DMS 273 treated with DMSO at 0.1 percent for 48 hours (cell line): ENCODE results near the gene HENMT1.
"Not testable (repeated sequence)": the region's sequence is repeated elsewhere in the genome, so short reads cannot be mapped to it uniquely, and the experiment has no call there.

Experiments used
- DNase-seq: peaks from one replicate; lab custom pipeline; 2025; lab: John Stamatoyannopoulos, UW

The HENMT1 gene

DNA sequence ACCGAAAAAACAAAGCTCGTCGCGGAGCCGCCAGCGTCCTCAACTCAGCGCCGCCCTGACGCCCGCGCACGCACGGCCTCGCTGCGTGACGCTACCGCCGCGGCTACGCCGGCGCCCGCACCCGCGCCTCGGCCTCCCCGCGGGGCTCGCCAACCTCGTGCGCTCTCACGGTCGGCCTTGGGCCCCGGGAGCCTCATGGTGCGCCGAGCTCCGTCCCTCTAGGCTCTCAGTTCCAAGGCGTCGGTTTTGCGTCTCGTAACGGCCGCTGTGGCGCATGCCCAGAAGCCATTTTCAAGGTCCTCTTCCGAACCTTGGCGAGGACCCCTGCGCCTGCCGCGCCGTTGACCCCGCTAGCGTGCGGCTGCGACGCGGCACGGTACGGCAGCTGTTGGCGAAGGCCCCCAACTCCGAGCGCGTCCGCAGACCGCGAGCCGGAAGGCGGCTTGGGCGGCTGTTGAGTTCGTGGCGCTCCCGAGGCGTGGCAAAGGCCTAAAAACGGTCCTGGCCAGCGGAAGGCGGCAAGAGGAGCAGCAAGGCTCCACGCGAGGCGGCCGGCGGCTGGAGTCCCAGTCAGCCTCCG is at the start of gene HENMT1:
Gene HENMT1 (minus strand): TSS at position 64 of the 580 bp plus-strand sequence. CDS start 1,209 bp downstream, outside the sequence.
- DNase-seq: peak; percentile 21

DNA sequence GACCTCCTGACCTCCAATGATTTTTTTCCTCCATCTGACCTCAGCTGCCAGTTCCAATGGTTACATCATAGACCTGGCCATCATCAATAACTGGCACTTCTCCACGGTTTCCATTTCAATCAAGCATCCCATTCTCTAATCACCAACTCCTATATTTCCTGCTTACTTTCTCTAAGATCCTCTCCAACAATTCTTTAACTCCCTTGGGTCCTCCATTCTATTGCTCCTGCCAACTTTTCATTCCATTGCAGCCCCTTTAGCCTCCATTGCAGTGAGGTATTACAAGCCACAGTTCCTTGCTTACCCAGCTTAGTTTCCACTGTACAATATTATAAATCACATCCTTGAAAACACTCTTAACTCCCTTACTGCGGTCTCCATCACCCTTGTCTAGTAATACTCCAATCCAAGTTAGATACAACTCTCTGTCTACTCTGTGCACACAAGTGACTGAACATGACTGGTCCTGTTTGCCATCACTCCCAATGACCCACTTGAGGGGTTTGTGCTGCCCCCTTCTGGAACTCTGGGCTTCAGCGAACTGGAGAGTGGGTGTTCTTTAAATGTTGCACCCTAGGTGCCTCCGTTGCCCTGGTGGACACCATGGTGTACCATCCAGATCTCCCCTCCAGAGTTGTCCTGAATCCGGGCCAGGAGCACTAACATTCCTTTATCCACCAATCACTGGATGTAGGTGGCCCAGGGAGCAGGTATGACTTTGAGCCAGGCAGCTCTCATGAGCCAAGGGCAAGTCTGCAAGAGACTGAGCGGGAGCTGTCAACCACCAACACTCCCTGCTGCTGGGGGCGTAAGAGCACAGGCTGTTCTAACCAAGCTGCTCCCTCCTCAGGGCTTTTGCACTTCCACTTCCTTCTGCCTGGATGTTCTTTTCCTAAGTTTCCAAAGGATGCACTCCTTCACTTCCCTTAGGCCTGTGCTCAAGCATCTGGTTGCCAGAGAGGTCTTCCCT is 48.1 kb upstream of the HENMT1 start:
- DNase-seq: no peak

DNA sequence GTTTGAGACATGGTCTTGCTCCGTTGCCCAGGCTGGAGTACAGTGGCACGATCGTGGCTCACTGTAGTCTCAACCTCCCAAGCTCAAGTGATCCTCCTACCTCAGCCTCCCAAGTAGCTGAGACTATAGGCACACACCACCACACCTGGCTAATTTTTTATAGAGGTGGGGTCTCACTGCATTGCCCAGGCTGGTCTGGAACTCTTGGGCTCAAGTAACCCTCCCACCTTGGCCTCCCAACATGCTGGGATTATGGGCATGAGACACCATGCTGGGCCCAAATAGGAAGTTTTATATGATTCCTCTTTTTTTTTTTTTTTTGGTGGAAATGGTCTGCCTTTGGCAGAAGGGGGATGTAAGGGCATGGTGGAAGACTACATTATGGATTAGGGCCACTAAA is 45.8 kb upstream of the HENMT1 start:
- DNase-seq: no peak

DNA sequence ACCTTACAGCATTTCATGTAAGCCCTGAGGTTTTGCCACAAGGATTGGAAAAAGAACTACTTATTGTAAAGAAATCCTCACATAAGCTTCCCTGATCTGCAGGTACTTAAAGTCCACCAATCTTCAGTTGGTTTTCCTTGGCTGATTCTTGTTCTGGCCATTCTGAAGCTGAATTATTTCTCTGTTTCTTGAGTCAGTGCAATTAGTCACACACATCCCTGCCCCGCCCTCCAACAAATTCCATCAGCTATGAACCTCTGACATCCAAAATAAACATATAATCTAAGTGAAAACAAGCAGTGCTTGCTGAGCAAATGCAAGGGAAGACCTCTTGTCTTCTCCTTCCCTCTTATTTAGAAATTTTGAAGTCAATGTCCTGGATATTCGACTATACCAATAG is 43.6 kb upstream of the HENMT1 start:
- DNase-seq: no peak

DNA sequence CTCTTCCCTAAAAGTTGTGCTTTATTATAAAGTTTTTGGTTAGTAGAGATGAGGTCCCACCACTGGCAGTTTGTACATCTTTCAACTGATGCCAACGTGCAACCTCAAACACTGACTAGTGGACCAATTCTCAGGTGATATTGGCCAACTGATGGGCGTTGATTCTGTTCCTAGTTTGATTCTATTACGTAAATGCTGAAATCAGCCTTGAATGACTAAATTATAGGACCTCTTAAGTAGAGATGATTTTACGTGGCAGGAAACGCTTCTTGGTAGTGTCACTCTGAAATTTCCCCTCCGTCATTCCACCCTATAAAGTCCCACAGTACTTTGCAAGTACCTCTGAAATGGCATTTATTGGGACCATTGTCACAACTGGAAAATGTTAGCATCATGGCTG is 43.0 kb upstream of the HENMT1 start:
- DNase-seq: no peak

DNA sequence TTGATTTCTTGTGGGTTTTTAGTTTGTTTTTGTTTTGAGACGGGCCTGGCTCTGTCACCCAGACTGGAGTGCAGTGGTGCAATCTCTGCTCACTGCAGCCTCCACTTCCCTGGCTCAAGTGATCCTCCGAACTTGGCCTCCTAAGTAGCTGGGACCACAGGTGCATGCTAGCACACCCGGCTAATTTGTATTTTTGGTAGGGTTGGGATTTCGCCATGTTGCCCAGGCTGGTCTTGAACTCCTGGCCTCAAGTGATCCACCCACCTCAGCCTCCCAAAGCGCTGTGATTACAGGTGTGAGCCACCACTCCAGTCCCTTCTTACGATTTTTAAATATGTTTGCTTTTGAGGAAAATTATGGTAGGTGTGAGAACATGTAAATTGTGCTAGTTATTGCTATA is 41.2 kb upstream of the HENMT1 start:
- DNase-seq: not testable (repeated sequence)

DNA sequence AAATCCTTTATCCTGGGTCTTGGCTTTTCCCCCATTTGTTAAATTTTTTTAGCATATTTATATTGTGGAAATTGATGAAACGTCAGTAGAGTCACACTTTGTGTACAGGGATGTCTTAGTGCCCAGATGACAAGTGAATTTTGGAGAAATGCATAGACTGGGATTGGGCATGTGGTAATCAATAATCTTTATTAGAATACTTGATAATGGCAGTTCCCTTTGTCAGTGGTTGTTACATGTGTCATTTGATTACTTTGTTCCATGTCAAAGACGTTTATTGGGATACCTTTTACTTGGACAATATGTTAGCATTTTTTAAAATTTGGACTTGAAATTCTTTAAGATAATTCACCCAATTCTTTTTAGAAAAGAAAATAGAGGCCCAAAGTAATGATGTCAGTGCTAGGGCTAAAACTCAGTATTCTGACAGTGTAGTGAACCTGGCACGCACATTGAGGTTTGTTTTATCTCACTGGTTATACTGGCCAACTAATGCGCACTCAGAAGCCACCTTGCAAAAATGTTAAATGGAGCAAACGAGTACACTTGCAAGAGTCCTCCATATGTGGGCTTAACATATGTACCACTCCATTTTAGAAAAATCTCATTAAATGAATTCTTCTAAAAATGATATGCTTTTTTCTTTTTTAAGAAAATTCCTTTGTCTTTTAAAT is 40.4 kb upstream of the HENMT1 start:
- DNase-seq: no peak

DNA sequence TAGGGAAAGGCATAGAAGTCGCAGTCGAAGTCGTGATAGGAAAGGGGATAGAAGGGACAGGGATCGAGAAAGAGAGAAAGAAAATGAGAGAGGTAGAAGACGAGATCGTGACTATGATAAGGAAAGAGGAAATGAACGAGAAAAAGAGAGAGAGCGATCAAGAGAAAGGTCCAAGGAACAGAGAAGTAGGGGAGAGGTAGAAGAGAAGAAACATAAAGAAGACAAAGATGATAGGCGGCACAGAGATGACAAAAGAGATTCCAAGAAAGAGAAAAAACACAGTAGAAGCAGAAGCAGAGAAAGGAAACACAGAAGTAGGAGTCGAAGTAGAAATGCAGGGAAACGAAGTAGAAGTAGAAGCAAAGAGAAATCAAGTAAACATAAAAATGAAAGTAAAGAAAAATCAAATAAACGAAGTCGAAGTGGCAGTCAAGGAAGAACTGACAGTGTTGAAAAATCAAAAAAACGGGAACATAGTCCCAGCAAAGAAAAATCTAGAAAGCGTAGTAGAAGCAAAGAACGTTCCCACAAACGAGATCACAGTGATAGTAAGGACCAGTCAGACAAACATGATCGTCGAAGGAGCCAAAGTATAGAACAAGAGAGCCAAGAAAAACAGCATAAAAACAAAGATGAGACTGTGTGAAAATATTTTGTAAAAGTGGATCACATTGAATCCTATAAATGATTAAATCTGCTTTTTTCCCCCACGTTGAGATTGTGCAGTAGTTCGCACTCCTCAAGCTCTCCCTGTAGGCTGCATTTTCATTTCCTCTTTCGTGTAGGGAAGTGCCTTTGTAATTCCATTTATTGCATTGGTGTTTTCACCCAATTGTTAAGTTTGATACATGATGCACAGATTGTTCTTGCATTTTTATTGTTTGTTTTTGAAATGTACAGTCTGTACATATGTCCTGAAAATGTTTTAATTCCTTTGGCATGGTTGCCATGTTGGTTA is 38.8 kb upstream of the HENMT1 start:
- no peak for DNase-seq

DNA sequence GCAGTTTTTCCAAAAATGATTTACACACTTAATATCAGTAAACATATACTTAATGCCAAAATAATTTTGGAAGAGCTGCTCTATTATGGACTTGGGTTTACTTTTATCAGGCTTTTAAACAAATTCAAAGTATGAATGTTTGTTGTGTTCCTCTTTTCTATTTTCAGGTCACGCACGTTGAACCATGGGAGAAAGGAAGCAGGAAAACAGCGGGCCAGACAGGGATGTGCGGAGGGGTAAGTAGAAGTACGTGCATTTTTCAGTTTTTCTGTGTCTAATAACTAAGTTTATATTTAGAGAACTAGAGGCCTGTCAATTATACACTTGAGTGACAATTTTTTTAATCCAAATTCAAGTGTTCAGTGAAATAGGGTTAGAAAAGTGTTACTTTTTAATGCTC is 34.6 kb upstream of the HENMT1 start:
- no peak for DNase-seq

DNA sequence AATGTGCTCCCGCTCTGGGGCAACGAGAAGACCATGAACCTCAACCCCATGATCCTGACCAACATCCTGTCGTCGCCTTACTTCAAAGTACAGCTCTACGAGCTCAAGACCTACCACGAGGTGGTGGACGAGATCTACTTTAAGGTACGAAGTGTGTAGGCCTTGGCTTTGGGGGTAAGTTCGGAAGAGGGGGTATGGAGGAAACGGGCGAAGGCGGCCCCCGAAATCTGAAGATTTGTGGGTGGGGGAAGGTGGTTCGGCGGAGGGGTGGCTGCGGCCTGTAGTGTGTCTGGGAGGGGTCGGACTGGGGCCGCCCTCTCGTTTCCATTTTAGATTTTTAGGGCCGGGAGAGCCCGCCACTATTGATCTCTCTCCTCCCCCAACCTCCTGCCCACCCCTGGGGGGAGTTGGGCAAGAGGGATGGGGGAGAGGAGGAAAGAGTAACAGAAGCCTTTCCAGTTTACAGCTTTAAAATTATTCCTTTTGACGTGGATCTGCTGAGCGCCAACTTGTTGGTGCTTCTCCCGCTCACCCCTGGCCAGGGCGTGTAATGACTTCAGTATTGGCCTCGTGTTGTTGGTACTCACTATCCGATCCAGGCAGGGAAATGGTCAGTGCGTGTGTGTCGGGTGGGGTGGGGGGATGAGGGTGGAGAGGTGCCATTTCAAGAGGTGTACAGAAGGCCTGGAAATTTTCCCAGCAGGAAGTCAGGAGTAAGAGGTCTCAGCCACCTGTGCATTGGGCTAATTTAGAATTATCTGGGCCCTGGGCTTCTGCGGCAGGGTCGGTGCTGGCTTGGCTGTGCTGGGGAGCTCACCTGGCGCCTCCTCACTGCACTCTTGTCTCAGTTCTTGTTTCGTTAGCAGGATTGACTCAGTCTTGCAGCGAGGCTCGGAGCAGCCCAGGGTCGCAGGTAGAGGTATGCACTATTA is 32.1 kb upstream of the HENMT1 start:
- peak; percentile 43 for DNase-seq

DNA sequence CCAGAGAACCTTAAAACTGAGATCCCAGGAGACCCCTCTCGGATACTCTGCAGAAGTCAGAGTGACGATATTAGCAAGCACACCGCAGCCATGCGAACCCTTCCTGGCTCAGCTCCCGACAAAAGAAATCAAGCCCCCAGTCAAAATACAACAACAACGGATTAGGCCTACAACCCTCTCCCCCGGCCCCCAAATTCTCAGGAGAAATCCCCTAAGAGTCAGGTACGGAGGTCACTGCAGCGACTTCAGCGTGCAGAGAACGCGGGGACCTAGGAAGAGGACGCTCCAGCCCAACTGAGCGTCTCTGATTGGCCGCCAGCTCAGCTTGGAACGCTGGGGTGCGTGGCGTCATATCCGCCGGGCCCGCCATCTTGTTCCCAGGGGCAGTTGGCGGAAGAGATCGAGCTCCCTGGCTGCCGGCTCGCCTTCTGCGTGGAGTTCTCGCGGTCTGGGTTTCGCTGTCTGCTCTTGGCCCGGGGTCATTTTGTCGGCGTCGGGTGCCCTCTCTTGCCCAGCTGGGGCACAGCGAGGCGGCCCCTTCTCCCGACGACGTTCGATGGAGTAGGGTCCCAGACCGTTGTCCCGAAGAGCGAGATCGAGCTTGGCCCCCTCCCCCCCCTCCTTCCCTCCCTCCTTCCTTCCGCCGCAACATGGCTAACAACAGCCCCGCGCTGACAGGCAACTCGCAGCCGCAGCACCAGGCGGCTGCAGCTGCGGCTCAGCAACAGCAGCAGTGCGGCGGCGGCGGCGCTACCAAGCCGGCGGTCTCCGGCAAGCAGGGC is 31.2 kb upstream of the HENMT1 start, which contains the start of gene PRPF38B:
Gene PRPF38B (plus strand): TSS at position 369 of the 782 bp plus-strand sequence. CDS start 282 bp downstream, at position 651.
- DNase-seq: peak; percentile 81

DNA sequence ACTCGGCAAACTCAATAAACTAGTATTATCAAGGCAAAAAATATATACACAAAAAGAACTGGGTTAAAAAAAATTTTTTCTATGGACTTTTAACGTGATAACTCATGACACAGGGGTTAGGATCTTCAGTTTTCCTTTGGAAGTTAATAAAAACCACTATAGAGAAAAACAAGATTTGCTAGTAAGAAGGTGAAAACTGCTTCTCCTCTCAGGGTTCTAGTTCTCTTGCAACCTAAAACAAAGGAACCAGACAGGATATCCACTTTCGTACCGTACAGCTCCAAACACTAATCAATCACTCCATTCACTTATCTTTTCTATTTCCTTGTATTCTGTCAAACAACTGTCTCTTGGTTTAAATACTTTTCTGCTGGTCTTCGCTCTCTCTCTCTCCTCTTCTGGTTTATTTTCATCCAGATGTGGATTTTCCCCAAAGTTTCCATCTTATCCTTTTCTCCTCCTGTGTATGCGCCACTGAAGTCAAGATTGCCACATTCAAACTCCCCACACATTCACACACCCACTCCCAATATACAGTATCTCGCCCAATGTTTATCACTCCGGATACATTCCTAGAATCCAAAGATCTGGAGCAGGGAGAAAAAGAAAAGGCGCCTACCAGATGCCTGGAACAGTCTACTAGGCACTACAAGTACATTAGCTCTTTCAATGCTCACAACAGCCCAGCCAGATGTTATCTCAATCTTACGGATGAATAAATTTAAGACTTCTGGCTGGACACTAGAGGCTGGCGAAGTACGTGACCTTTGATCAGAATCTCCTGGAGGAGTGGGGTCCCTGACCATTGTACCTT is 30.4 kb upstream of the HENMT1 start:
- peak; percentile 25 for DNase-seq

DNA sequence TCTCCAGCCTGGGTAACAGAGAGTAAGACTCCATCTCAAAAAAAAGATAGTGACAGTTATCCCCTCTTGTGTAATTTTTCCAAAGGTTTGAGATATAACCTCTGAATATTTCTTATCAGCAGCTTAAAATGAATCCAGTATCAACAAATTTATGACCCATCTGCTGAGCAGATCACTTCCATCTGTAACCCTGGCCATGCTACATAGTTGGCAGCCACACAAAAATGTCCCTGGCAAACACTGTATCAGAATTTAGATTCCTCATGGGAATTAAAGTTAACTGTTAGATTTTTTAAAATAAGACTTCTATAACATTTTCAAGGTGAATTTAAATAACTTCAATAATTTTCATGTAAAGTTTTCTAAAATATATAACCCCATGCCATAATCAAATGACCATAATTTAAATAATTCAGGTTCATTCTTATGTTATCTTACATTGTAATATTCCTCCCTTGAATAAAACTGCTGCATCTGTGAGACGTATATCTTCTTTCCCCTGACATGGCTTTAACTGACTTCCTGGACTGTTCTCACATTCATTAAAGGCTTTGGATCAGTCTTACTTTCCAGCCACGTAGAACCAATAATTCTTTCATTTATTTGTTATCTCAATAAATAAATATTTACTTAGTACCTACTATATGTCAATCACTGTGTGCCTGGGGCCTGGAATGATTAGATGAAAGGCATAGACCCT is 25.9 kb upstream of the HENMT1 start:
- peak; percentile 59 for DNase-seq

DNA sequence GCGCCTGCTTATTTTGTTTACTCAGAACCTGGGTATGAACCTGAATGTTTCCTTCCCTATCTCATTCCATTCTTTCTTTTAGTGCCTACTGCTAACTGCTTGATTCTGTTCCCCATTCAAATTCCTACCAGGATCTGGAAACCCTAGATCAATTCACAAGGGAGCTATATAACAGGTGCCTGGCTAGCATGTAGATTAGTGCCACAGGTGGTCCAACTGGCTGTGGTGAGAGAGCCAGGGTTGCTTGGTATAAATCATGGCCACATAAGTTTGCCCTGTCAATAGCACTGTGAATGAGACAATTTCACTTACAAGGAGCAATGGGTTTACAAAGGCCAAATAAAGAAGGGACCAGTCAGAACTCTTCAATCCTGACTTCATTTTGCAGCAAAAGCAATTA is 24.6 kb upstream of the HENMT1 start:
- peak; percentile 8 for DNase-seq

DNA sequence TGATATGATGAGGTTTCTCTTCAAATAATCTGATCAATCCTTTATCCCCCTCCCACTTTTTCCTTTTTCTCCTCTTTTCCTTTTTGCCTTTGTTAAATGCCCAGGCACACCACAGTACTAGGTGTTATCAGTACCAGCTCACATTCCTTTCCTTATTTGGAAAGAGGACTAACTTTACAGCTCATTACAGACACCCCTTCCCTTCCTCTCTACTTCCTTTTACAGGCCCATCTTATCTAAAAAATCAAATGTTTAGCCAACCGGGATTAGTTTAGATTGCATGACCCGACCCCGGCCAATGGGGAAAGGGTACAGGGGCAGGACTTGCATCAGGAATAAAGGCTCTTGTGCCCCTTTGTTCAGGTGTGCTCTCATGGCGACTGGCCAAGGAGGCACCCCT is 20.8 kb upstream of the HENMT1 start:
- DNase-seq: not testable (repeated sequence)

DNA sequence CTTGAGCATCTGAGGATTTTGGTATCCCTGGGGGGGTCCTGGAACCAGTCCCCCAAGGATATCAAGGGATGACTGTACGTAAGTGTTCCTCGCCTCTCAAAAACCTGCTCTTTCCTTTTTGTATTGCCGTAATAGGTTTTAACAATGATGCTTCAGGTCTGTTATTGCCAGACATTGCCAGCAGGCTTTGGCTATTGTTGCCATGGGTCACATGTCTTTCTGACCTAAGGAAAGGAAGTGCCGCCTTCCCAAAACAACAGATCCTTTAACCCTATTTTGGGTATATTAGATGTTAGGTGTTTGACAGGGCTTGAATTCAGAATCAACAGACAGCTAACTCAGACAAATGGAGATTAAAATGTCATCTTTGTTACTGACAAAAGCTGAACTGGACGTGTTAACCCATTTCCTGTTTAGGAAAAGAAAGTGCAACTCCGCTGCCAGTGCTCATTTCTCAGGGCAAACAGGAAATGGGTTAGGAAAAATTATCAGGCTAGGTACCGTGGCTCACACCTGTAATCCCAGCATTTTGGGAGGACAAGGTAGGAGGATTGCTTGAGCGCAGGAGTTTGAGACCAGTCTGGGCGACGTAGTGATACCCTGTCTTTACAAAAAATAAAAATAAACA is 18.8 kb upstream of the HENMT1 start:
- no peak for DNase-seq

DNA sequence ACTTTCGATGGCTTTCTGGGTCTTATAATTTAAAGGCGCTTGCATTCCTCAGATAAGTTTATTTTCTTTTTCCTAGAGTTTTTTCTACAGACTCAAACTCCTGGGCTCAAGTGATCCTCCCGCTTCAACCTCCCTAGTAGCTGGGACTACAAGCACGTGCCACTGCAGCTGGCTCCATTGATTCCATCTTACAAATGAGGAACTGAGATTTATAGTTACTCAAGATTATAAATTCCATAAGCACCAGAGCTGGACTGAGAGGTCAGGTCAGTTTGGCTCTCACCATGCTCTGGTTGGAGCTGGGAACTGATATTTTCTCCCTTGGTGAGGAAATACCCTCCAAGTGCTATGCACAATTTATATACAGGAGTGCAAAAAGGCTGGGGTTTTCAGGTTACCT is 17.8 kb upstream of the HENMT1 start:
- DNase-seq: no peak

DNA sequence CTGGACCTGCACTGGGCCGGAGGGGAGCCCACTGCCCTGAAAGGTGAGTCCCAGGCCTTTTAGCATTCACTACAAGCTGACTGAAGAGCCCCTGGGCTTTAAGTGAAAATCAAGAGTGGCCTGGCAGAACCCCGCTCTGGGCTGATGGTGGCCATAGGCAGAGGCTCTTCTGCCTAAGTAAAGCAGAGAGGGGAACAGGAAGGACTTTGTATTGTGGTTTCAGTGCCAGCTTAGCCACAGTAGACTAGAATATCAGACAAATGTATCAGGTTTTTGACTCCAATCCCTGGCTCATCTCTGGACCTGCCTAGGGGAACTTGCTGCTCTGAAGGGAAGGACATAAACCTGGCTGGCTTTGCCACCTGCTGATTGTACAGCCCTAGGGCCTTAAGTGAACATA is 10.2 kb upstream of the HENMT1 start:
- no peak for DNase-seq
